Cardiac fibroblast (primary cell): ENCODE results near the gene EMP2.
"Not testable (repeated sequence)": the region's sequence is repeated elsewhere in the genome, so short reads cannot be mapped to it uniquely, and the experiment has no call there.

Experiments
- DNase-seq, 2 donors: peaks; one replicate each; pipeline versions ENCODE4 v3.0.0 to v3.0.0-alpha.2; 2010; ENCODE audit warnings: low read depth in 2 of 2
- H3K4me3 ChIP-seq, 2 donors: replicated peaks in 1 of 2; 1 replicate in 1 of 2; 2 replicates in 1 of 2; pipeline ENCODE4 v1.5.1; 2011; ENCODE audit warnings: low read depth in 2 of 2, low read length in 2 of 2, mild to moderate bottlenecking in 2 of 2, moderate library complexity in 1 of 2
- CTCF ChIP-seq: IDR thresholded peaks from one replicate; pipeline ENCODE4 v1.5.1; 2011; ENCODE audit warnings: low read depth, mild to moderate bottlenecking, low read length, inconsistent platforms

The EMP2 gene

GRCh38 chr16:10514369-10515055 is 65.9 kb downstream of the EMP2 start:
- DNase-seq: peak; percentile 81 to 83
- H3K4me3 ChIP-seq: no peak overlapping the region
- peak; percentile 47 for TF ChIP-seq CTCF

GRCh38 chr16:10511829-10512228 is 68.6 kb downstream of the EMP2 start:
- no peak for TF ChIP-seq CTCF
- no peak overlapping the region for H3K4me3 ChIP-seq
- DNase-seq: no peak

GRCh38 chr16:10510279-10510678 is 70.1 kb downstream of the EMP2 start:
- TF ChIP-seq CTCF: no peak
- DNase-seq: no peak
- H3K4me3 ChIP-seq: no peak overlapping the region

GRCh38 chr16:10509534-10510025 is 70.8 kb downstream of the EMP2 start:
- DNase-seq: peak; percentile 85 to 90
- peak; percentile 70 for TF ChIP-seq CTCF
- no peak overlapping the region for H3K4me3 ChIP-seq

- not testable (repeated sequence) for DNase-seq, H3K4me3 ChIP-seq
These were observed 75.1 kb downstream of the EMP2 start for GRCh38 chr16:10505286-10505685.

GRCh38 chr16:10504404-10504885 is 76.0 kb downstream of the EMP2 start:
- TF ChIP-seq CTCF: no peak
- DNase-seq: no peak
- no peak overlapping the region for H3K4me3 ChIP-seq

- H3K4me3 ChIP-seq: no peak overlapping the region
- TF ChIP-seq CTCF: no peak
- no peak for DNase-seq
These were observed 77.6 kb downstream of the EMP2 start for GRCh38 chr16:10502776-10503175.
